K562 (cell line): Measurements from ENCODE around the gene ZNF200. TPM values are rescaled to one million over a fixed set of nuclear protein-coding genes. Genes with fewer than 3 reads are reported as not detected.
A peak's percentile ranks its signal among the peaks of the same experiment; 100 is the strongest.

Experiments used
- ATF6 ChIP-seq: sonication (generic); formaldehyde crosslinking; IDR thresholded peaks from 2 replicates; pipeline ENCODE4 v1.4.0; 2020; ENCODE audit warnings: mild to moderate bottlenecking, missing genetic modification reagents
- CBFA2T3 ChIP-seq: fragments of 450-650 bp; IDR thresholded peaks from 2 replicates; pipeline ENCODE4 v1.6.1; 2017
- DEAF1 ChIP-seq: fragments of 450-650 bp; formaldehyde crosslinking; IDR thresholded peaks from 2 replicates; pipeline ENCODE4 v1.4.0; 2020; ENCODE audit warnings: mild to moderate bottlenecking, moderate library complexity
- DPF2 ChIP-seq: fragments of 450-650 bp; IDR thresholded peaks from 2 replicates; pipeline ENCODE4 v1.6.1; 2016
- GTF3C2 ChIP-seq: IDR thresholded peaks from 3 replicates; pipeline ENCODE4 v1.6.1; 2011; ENCODE audit warnings: borderline replicate concordance, mild to moderate bottlenecking, moderate library complexity; ENCODE audit not compliant: insufficient read length; ENCODE audit errors: extremely low read depth
- HSF4 ChIP-seq: fragments of 250-450 bp; sonication (Bioruptor Pico); IDR thresholded peaks from 2 replicates; pipeline ENCODE4 v2.1.2; 2022; ENCODE audit warnings: mild to moderate bottlenecking, moderate library complexity, borderline replicate concordance
- NR2C2 ChIP-seq, 2 experiments: fragments of 200-800 bp in 1 of 2; sonication (Bioruptor generic) in 1 of 2; sonication (generic) in 1 of 2; formaldehyde crosslinking in 1 of 2; IDR thresholded peaks; 2 replicates each; pipeline versions ENCODE4 v1.6.1 to v1.8.0; 2016 to 2022; ENCODE audit warnings: mild to moderate bottlenecking in 1 of 2, missing compliant biosample characterization in 1 of 2, missing genetic modification characterization in 1 of 2, missing genetic modification reagents in 1 of 2
- TARDBP ChIP-seq: fragments of 450-650 bp; IDR thresholded peaks from 2 replicates; pipeline ENCODE4 v1.6.1; 2016
- WHSC1 ChIP-seq: IDR thresholded peaks from one replicate; pipeline ENCODE4 v1.6.1; 2012; ENCODE audit warnings: low read length, control low read depth, inconsistent platforms
- ZBTB1 ChIP-seq: sonication (generic); formaldehyde crosslinking; IDR thresholded peaks from 2 replicates; pipeline ENCODE4 v1.8.1; 2023; ENCODE audit warnings: missing genetic modification reagents, low read depth, mild to moderate bottlenecking, borderline replicate concordance
- ZBTB5 ChIP-seq: fragments of 450-650 bp; IDR thresholded peaks from 2 replicates; pipeline ENCODE4 v1.6.1; 2017; ENCODE audit warnings: antibody characterized with exemption
- ZNF444 ChIP-seq: fragments of 250-450 bp; sonication (Bioruptor Pico); IDR thresholded peaks from 2 replicates; pipeline ENCODE4 v1.4.0; 2020; ENCODE audit warnings: mild to moderate bottlenecking, moderate library complexity
- ZNF507 ChIP-seq: conservative IDR thresholded peaks from 2 replicates; pipeline ENCODE4 v1.6.1; 2017; ENCODE audit warnings: missing genetic modification characterization, missing compliant biosample characterization
- ZNF655 ChIP-seq: fragments of 250-450 bp; sonication (Bioruptor Pico); IDR thresholded peaks from 2 replicates; pipeline ENCODE4 v1.5.0; 2021
- polyA plus RNA-seq, 8 experiments: library from polyadenylated mRNA; depleted of rRNA in 4 of 8; stranded (reverse) in 5 of 8; unstranded in 3 of 8; fragments of >200 nt; fragmentation: Nextera tagmentation in 2 of 8; fragmentation: Illumina TruSeq in 1 of 8; extraction: Ambion mirVana in 2 of 8; extraction: Trizol in 1 of 8; gene quantifications; 2 replicates each; pipeline versions ENCODE4 v1.2.1 to v1.2.3, GENCODE V29; 2011 to 2014; ENCODE audit warnings: inconsistent platforms in 1 of 8, missing spikeins in 1 of 8
- total RNA-seq, 7 experiments: library from RNA; depleted of rRNA in 6 of 7; stranded (reverse); fragments of >200 nt in 6 of 7; fragmentation: Illumina TruSeq in 2 of 7; extraction: Trizol in 2 of 7; gene quantifications; 2 replicates each; pipeline versions ENCODE4 v1.2.1 to v1.2.3, GENCODE V29; 2011 to 2021; ENCODE audit warnings: low replicate concordance in 1 of 7

The ZNF200 gene
- total and polyA plus RNA-seq, 9 of the 15 experiments (the other 6 are each of a cell fraction or from before 2014, with no cell fraction given), result 4.8 to 14.5 (median 9.2) TPM

GRCh38 chr16:3188925-3189825 lies 45.8 kb downstream of the ZNF200 start (continued):
- no peak for TF ChIP-seq DEAF1
- TF ChIP-seq CBFA2T3, result no peak
- TF ChIP-seq ZNF655 (CRISPR knock-in tag), result no peak
- TF ChIP-seq HSF4, result no peak
- 0 out of 2 replicates have a peak, but pooled peaks have one; percentile 20 for TF ChIP-seq TARDBP
- TF ChIP-seq NR2C2 (CRISPR knock-in tag; IDR thresholded peaks at IDR 0.05), result 0 out of 2 replicates have a peak, but pooled peaks have one; percentile 8
- no peak for TF ChIP-seq NR2C2 (tag; IDR thresholded peaks at IDR 0.05)
- TF ChIP-seq ZBTB1 (CRISPR knock-in tag), result 0 out of 2 replicates have a peak, but pooled peaks have one; percentile 46
- no peak for TF ChIP-seq ZNF444 (CRISPR knock-in tag)
- TF ChIP-seq ZNF507, result no peak
- no peak for TF ChIP-seq DPF2
- no peak for TF ChIP-seq WHSC1
- TF ChIP-seq ATF6 (CRISPR knock-in tag), result peak; percentile 86
- peak; percentile 89 for TF ChIP-seq GTF3C2
- peak; percentile 94 for TF ChIP-seq ZBTB5
